Smooth muscle cell of the brain vasculature (primary cell): ENCODE results near the gene ENDOD1.

Experiments
- DNase-seq: peaks from one replicate; pipeline ENCODE4 v3.0.0-alpha.2; 2012; ENCODE audit warnings: low read depth, low spot score

The ENDOD1 gene

DNA sequence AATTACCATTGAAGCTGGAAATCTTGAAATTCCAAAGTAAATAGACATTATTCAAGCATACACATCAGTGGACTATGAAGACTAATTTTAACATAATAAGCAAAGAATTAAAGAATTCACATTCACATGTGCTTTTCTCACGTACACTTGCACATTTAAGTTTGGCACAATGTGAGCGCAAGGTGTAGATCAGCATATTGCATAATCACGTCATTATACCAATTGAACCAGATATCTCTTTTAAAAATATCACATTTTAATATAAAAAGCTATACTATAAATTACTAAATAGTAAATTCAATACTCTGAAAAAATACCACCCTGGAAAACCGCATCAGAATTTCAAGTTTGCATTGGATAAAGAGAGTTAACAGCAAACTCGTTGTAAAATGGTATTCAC, 80.6 kb downstream of the ENDOD1 start:
- no peak for DNase-seq

DNA sequence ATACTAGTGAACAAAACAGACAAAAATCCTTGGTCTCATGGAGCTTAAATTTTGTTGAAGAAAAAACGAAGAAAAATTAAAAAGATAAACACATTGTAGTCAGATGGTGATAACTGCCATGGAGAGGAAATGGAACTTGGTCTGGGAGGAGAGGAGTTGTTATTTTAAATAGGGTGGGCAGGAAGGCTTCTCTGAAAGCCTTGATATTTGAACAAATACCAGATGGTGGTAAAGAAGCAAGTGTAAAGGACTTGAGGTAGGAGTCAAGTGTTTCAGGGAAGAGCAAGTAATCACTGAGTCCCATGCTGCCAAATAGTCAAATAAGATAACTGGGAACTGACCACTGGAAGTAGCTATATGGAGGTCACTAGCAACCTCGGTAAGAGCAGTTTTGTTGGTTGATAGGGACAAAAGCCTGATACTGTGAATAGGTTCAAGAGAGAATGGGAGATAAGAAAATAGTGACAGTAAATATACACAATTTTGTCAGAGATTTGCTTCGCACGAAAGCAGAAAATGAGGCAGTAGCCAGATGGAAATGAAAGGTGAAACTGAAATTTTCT, 86.3 kb downstream of the ENDOD1 start:
- no peak for DNase-seq
